Brain microvascular endothelial cell (primary cell): ENCODE data around the gene SDK2.

Experiments used
- DNase-seq: peaks from one replicate; pipeline ENCODE4 v3.0.0-alpha.2; 2020
- H3K27ac ChIP-seq: fragments of 250-450 bp; sonication (Bioruptor Pico); 2 replicates; pipeline ENCODE4 v1.5.1; 2020; ENCODE audit warnings: mild to moderate bottlenecking, moderate library complexity
- H3K27me3 ChIP-seq: fragments of 250-450 bp; sonication (Bioruptor Pico); replicated peaks from 2 replicates; pipeline ENCODE4 v1.5.1; 2020; ENCODE audit warnings: mild to moderate bottlenecking
- H3K36me3 ChIP-seq: fragments of 250-450 bp; sonication (Bioruptor Pico); replicated peaks from 2 replicates; pipeline ENCODE4 v1.5.1; 2020; ENCODE audit warnings: mild to moderate bottlenecking
- H3K4me3 ChIP-seq: 2 replicates; pipeline ENCODE4 v1.5.1; 2011; ENCODE audit warnings: low read depth, mild to moderate bottlenecking, control low read depth, low read length, moderate library complexity
- CTCF ChIP-seq: IDR thresholded peaks from 2 replicates; pipeline ENCODE4 v1.5.1; 2011; ENCODE audit warnings: low read depth, mild to moderate bottlenecking, moderate library complexity, low read length, control low read depth, inconsistent platforms; ENCODE audit errors: missing control alignments
- in situ Hi-C: cut with HindIII; loops from 2 replicates; pipeline ENCODE4 v1.10.0; 2017; ENCODE audit warnings: low sequenced_read_pairs, low pct_ligation_motif_present

The SDK2 gene

DNA sequence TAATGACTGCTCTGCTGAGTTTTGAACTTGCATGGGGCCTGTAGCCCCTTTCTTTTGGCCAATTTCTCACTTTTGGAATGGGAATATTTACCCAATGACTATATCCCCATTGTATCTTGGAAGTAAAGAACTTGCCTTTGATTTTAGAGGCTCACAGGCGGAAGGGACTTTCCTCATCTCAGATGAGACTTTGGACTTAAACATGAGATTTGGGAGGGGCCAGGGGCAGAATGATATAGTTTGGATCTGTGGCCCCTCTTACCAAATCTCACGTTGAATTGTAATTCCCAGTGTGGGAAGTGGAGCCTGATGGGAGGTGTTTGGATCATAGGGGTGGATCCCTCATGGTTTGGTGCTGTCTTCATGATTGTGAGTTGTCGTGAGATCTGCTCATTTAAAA lies 42.7 kb upstream of the SDK2 start:
- in situ Hi-C loops = no loop called here
- H3K36me3 ChIP-seq = no peaks in the 10 kb centered on the region
- no peaks in the 10 kb centered on the region for H3K27me3 ChIP-seq
- DNase-seq = no peak
- H3K4me3 ChIP-seq = no peak overlapping the region
- TF ChIP-seq CTCF = no peak
- H3K27ac ChIP-seq = no peak overlapping the region

- no peaks in the 10 kb centered on the region for H3K36me3 ChIP-seq
- no peaks in the 10 kb centered on the region for H3K27me3 ChIP-seq
- no peak overlapping the region for H3K27ac ChIP-seq
- no peak overlapping the region for H3K4me3 ChIP-seq
- TF ChIP-seq CTCF = no peak
- in situ Hi-C loops = no loop called here
- DNase-seq = no peak
These were observed 41.9 kb upstream of the SDK2 start for GRCh38 chr17:73686126-73686525.

GRCh38 chr17:73684183-73684582 lies 39.9 kb upstream of the SDK2 start:
- no peak overlapping the region for H3K27ac ChIP-seq
- no peaks in the 10 kb centered on the region for H3K27me3 ChIP-seq
- in situ Hi-C loops = no loop called here
- no peak for TF ChIP-seq CTCF
- no peak overlapping the region for H3K4me3 ChIP-seq
- no peaks in the 10 kb centered on the region for H3K36me3 ChIP-seq
- DNase-seq = no peak

DNA sequence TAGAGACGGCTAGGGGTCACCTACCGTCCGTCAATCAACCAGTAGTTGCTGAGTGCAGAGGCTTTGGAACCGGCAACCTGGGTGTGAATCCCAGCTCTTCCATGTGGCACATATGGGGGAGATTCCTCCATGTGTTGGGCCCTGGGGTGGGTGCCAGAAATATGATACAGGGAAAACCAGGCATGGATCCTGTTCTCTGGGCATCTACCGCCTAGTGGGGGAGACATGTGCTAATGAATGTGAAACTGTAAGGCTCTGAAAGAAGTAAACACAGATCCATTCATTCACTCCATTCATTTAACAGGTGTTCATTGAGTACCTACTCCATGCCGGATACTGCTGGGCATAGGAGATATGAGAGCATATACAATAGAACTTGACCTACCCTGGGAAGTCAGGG lies 39.5 kb upstream of the SDK2 start:
- Histone ChIP-seq H3K27me3 (no peaks in the 10 kb centered on the region), H3K36me3 (no peaks in the 10 kb centered on the region), H3K27ac (no peak overlapping the region), H3K4me3 (no peak overlapping the region)
- TF ChIP-seq CTCF = no peak
- DNase-seq = no peak
- in situ Hi-C loops = no loop called here

DNA sequence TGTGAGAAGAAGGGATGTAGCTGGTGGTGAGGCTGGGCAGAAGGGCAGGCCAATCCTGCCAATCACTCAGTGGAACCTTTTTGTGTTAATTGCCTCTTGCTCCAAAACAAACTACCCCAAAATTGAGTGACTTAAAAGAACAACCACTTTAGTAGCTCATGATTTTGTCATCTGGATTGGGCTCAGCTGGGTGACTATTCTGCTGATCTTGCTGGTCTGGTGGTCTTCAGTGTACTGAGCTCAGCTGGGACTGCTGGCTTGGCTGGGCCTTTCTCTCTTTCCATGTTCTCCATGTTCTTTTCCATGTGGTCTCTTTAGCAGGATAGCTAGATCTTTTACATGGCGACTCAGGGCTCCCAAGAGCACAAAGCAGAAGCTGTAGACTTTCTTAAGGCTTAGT lies 37.7 kb upstream of the SDK2 start:
- no peaks in the 10 kb centered on the region for H3K36me3 ChIP-seq
- H3K27me3 ChIP-seq = no peaks in the 10 kb centered on the region
- DNase-seq = no peak
- no peak for TF ChIP-seq CTCF
- H3K27ac ChIP-seq = no peak overlapping the region
- in situ Hi-C loops = no loop called here
- H3K4me3 ChIP-seq = no peak overlapping the region

DNA sequence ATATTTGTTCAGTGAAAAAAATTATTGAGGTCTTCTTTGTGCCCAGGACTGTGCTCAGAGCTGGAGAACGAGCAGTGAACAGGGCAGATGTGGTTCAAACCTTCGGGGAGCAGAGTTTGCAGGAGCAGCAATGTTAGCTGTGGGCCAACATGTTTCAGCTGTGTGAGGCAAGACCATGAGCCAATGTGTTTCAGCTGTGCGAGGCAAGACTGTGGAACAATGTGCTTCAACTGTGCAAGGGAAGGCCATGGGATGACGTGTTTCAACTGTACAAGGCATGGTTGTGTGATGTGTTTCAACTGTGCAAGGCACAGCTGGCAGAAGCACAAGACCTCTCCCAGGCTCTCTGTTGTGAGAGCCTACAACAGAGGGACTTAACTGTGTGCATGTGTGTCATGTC lies 35.2 kb upstream of the SDK2 start:
- no peak overlapping the region for H3K27ac ChIP-seq
- in situ Hi-C loops = no loop called here
- no peaks in the 10 kb centered on the region for H3K36me3 ChIP-seq
- H3K27me3 ChIP-seq = no peaks in the 10 kb centered on the region
- H3K4me3 ChIP-seq = no peak overlapping the region
- no peak for TF ChIP-seq CTCF
- no peak for DNase-seq
